B cell (primary cell): ENCODE results near the gene BCL2L11. TPM values are rescaled to one million over a fixed set of nuclear protein-coding genes. Genes with fewer than 3 reads are reported as not detected.

Experiments used
- ATAC-seq: fragments of 200-7000 bp; cut with Tn5 transposase; one replicate; pipeline ENCODE4 v1.10.0; 2021; ENCODE audit warnings: low read depth, mild to moderate bottlenecking, moderate number of reproducible peaks, moderate library complexity
- CTCF ChIA-PET: fragments of 350-600 bp; sonication (Branson Sonifier 250); formaldehyde crosslinking; loops from one replicate; lab custom pipeline; 2021; ENCODE audit warnings: antibody characterized with exemption, inconsistent platforms; lab: Charles Lee
- POLR2A ChIA-PET: fragments of 350-600 bp; sonication (Branson Sonifier 250); formaldehyde crosslinking; loops from one replicate; lab custom pipeline; 2021; ENCODE audit warnings: antibody characterized with exemption; lab: Charles Lee
- DNase-seq: peaks from one replicate; pipeline ENCODE4 v3.0.0; 2013
- H2AFZ ChIP-seq: 2 replicates; pipeline ENCODE4 v1.6.1; 2012; ENCODE audit warnings: mild to moderate bottlenecking, low read depth, low read length; ENCODE audit not compliant: insufficient read depth, poor library complexity, severe bottlenecking
- H3K27ac ChIP-seq, 2 donors: 1 replicate in 1 of 2; 2 replicates in 1 of 2; pipeline ENCODE4 v1.5.1; 2012 to 2013; ENCODE audit warnings: low read length in 2 of 2, mild to moderate bottlenecking in 2 of 2, moderate library complexity in 1 of 2
- H3K27me3 ChIP-seq, 4 experiments: fragments of 200-600 bp in 1 of 4; sonication (generic) in 1 of 4; replicated peaks in 1 of 4; 1 replicate in 2 of 4; 2 replicates in 2 of 4; pipeline versions ENCODE4 v1.6.1 to v1.7.0; 2013 to 2016; ENCODE audit warnings: low read length in 3 of 4, mild to moderate bottlenecking in 2 of 4, mixed read lengths in 1 of 4, moderate library complexity in 1 of 4; ENCODE audit not compliant: insufficient read depth in 4 of 4, control insufficient read depth in 3 of 4; ENCODE audit errors: control extremely low read depth in 1 of 4
- H3K36me3 ChIP-seq, 2 experiments: replicated peaks in 1 of 2; 1 replicate in 1 of 2; 2 replicates in 1 of 2; pipeline versions ENCODE4 v1.6.1 to v1.7.1; 2013; ENCODE audit warnings: low read length in 1 of 2; ENCODE audit not compliant: insufficient read depth in 2 of 2, control insufficient read depth in 1 of 2; ENCODE audit errors: control extremely low read depth in 1 of 2, extremely low read depth in 1 of 2
- H3K4me1 ChIP-seq, 2 donors: fragments of 200-600 bp in 1 of 2; sonication (generic) in 1 of 2; 1 replicate in 1 of 2; 2 replicates in 1 of 2; pipeline versions ENCODE4 v1.5.1 to v1.6.1; 2013 to 2017; ENCODE audit warnings: low read length in 2 of 2; ENCODE audit not compliant: control insufficient read depth in 2 of 2, insufficient read depth in 2 of 2
- H3K4me2 ChIP-seq: replicated peaks from 2 replicates; pipeline ENCODE3; 2012; ENCODE audit warnings: mild to moderate bottlenecking, low read depth, low read length; ENCODE audit not compliant: poor library complexity, severe bottlenecking
- H3K4me3 ChIP-seq, 5 experiments: fragments of 200-600 bp in 1 of 5; sonication (generic) in 1 of 5; 1 replicate in 3 of 5; 2 replicates in 2 of 5; pipeline versions ENCODE4 v1.5.1 to v1.7.0; 2011 to 2016; ENCODE audit warnings: low read length in 4 of 5, mild to moderate bottlenecking in 4 of 5, low read depth in 2 of 5, control low read depth in 1 of 5, moderate library complexity in 1 of 5; ENCODE audit not compliant: insufficient read depth in 1 of 5; ENCODE audit errors: control extremely low read depth in 1 of 5, extremely low read depth in 1 of 5
- H3K79me2 ChIP-seq: fragments of 200-600 bp; sonication (generic); one replicate; pipeline ENCODE4 v1.6.0; 2016; ENCODE audit warnings: low read length; ENCODE audit not compliant: control insufficient read depth, insufficient read depth
- H3K9ac ChIP-seq: fragments of 200-600 bp; sonication (generic); 2 replicates; pipeline ENCODE4 v1.6.1; 2017; ENCODE audit warnings: mild to moderate bottlenecking, low read length, moderate library complexity
- H3K9me3 ChIP-seq, 3 donors: one replicate each; pipeline versions ENCODE4 v1.6.1 to v1.7.1; 2013; ENCODE audit warnings: low read length in 2 of 3; ENCODE audit not compliant: control insufficient read depth in 2 of 3, insufficient read depth in 1 of 3; ENCODE audit errors: control extremely low read depth in 1 of 3
- H4K20me1 ChIP-seq: 2 replicates; pipeline ENCODE4 v1.6.0; 2012; ENCODE audit warnings: mild to moderate bottlenecking, low read length; ENCODE audit not compliant: insufficient read depth, control insufficient read depth, poor library complexity, severe bottlenecking
- H3K27ac Mint-ChIP-seq: one replicate; pipeline ENCODE4 v1.8.0; 2021; ENCODE audit warnings: mixed read lengths
- H3K27me3 Mint-ChIP-seq: one replicate; pipeline ENCODE4 v1.8.0; 2021; ENCODE audit warnings: mixed read lengths
- H3K4me1 Mint-ChIP-seq: one replicate; pipeline ENCODE4 v1.8.0; 2021; ENCODE audit warnings: mixed read lengths
- H3K4me3 Mint-ChIP-seq: one replicate; pipeline ENCODE4 v1.8.0; 2021; ENCODE audit warnings: mixed read lengths
- H3K9me3 Mint-ChIP-seq: one replicate; pipeline ENCODE4 v1.8.0; 2022; ENCODE audit warnings: mixed read lengths; ENCODE audit not compliant: insufficient read depth
- CTCF ChIP-seq: fragments of 200-600 bp; IDR thresholded peaks from one replicate; pipeline ENCODE4 v1.8.0; 2022; ENCODE audit warnings: antibody characterized with exemption, mild to moderate bottlenecking
- EZH2 ChIP-seq: IDR thresholded peaks from 2 replicates; pipeline ENCODE4 v1.6.1; 2012; ENCODE audit warnings: borderline replicate concordance, low read depth, mild to moderate bottlenecking, moderate library complexity, low read length; ENCODE audit not compliant: insufficient read depth, poor library complexity, severe bottlenecking
- WGBS: methylation state at CpG from one replicate; pipeline ENCODE4 v1.1.5; 2013; ENCODE audit warnings: missing lambda C conversion rate; ENCODE audit not compliant: insufficient coverage; 5-methylcytosine and 5-hydroxymethylcytosine counted together
- intact Hi-C: fragments of 100-400 bp; cut with micrococcal nuclease; formaldehyde crosslinking; loops from one replicate; pipeline ENCODE4 v1.10.0; 2022
- polyA plus RNA-seq: library from polyadenylated mRNA; depleted of rRNA; stranded (reverse); fragments of >200 nt; gene quantifications from 2 replicates; pipeline ENCODE4 v1.2.3, GENCODE V29; 2012
- total RNA-seq, 2 donors: library from RNA; stranded (reverse); fragments of 120-200 nt in 1 of 2; gene quantifications; 1 replicate in 1 of 2; 2 replicates in 1 of 2; pipeline versions ENCODE4 v1.2.3 to v1.2.4, GENCODE V29; 2013 to 2022

BCL2L11 gene
- total and polyA plus RNA-seq, 2 donors (not counting 1 experiment from before 2014, with no cell fraction given) = 13.8 to 164 TPM

DNA sequence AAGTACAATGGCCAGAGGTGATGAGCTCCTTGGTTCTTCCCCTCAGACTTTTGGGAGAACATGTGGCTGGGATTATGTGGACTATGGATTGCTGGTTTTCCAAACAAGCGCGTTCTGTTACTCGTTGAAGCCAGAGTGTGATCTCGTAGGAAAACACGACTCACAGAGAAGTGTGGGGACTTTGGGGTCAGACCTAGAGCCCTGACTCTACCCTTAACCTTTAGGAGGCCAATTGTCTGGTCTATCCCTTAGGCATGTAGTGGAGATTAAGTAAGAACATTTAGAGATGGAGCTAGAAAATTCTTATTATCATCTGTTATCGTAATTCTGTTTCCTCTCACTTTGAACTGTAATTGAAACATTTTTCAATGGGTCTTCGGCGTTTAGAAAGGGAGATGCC lies 35.8 kb downstream of the BCL2L11 start:
- ChIA-PET POLR2A (interaction anchor here (0.6 to 2.5 kb wide), 5 partner anchors 12 to 544 kb away, joined by 3 to 13 read pairs (median 5); partner anchors contain the start of gene BCL2L11), CTCF (interaction anchor here (0.7 to 2.3 kb wide), 9 partner anchors 8 to 337 kb away, joined by 3 to 20 read pairs (median 5); partner anchors contain the start of gene BCL2L11)
- H4K20me1 ChIP-seq = peaks cover 40% of the 10 kb centered on the region
- peak overlapping the region; percentile 77 for H3K4me3 Mint-ChIP-seq
- no peaks in the 10 kb centered on the region for H3K27me3 Mint-ChIP-seq
- H3K27ac ChIP-seq = peak overlapping the region in 1 of 2 donors; percentile 73
- H2AFZ ChIP-seq = no peak overlapping the region
- peak overlapping the region; percentile 94 for H3K27ac Mint-ChIP-seq
- no peaks in the 10 kb centered on the region for H3K27me3 ChIP-seq
- H3K4me1 ChIP-seq = peaks cover 26 to 30% of the 10 kb centered on the region in 2 donors
- 100% methylated on average over 2 of the region's 8 CpGs for WGBS
- peak overlapping the region; percentile 52 for H3K4me2 ChIP-seq
- peaks cover 0 to 23% of the 10 kb centered on the region in 2 experiments for H3K36me3 ChIP-seq
- TF ChIP-seq CTCF (no peak), EZH2 (no peak)
- ATAC-seq (no peak), DNase-seq (no peak)
- H3K4me3 ChIP-seq = no peak overlapping the region
- no peaks in the 10 kb centered on the region for H3K9me3 ChIP-seq
- H3K4me1 Mint-ChIP-seq = peaks cover 54% of the 10 kb centered on the region
- intact Hi-C loops = loop anchor here (1.0 to 2.0 kb wide), 3 partner anchors 33 to 62 kb away; no protein-coding TSS in a partner anchor
- H3K9me3 Mint-ChIP-seq = no peaks in the 10 kb centered on the region
- H3K9ac ChIP-seq = no peak overlapping the region
- H3K79me2 ChIP-seq = peaks cover 23% of the 10 kb centered on the region

DNA sequence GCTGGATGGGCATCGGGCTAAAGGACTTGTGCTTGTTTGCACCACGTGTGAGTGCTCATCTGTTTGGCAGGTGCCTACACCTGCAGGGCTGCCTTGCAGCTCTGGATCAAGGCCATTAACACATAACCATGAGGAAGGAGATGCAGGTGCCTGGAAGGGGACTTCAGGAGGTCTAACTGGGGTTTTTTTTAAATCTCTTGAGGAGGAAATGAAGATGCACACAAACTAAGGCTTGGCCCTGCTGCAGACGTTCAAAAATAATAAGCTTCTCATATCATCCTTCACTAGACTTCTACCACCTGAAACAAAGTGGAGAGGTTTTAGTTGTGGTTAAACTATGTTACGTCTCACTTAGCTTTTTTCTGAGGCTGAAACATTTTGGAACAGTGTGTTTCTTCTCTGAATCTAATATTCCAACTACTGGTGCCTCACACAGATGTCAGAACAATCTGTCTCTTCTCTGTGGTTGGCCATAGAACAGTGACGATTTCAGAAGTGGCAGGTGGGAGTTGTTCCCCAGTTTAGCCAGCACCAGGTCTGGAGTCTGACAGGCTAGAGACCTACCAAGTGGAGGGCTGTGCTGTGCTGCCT lies 36.5 kb downstream of the BCL2L11 start:
- Histone ChIP-seq H3K4me1 (peaks cover 26 to 30% of the 10 kb centered on the region in 2 donors), H3K9ac (peak overlapping the region; percentile 5), H3K36me3 (peaks cover 0 to 21% of the 10 kb centered on the region in 2 experiments), H3K27ac (peak overlapping the region; percentile 42 to 73), H2AFZ (no peak overlapping the region), H3K9me3 (no peaks in the 10 kb centered on the region), H3K4me2 (peak overlapping the region; percentile 52), H3K4me3 (no peak overlapping the region), H4K20me1 (peaks cover 46% of the 10 kb centered on the region), H3K79me2 (peaks cover 27% of the 10 kb centered on the region), H3K27me3 (no peaks in the 10 kb centered on the region)
- no peaks in the 10 kb centered on the region for H3K9me3 Mint-ChIP-seq
- no peak for TF ChIP-seq CTCF
- no peak for TF ChIP-seq EZH2
- H3K4me1 Mint-ChIP-seq = peaks cover 56% of the 10 kb centered on the region
- peak overlapping the region; percentile 94 for H3K27ac Mint-ChIP-seq
- intact Hi-C loops = loop anchor here (2.0 kb wide), 2 partner anchors 44 to 62 kb away; no protein-coding TSS in a partner anchor
- WGBS = 0% methylated on average over 3 of the region's 5 CpGs
- peak; percentile 65 for ATAC-seq
- ChIA-PET CTCF (interaction anchor here (0.7 to 2.3 kb wide), 13 partner anchors 9 to 358 kb away, joined by 3 to 20 read pairs (median 5); partner anchors contain the start of gene BCL2L11), POLR2A (interaction anchor here (0.6 to 2.5 kb wide), 6 partner anchors 13 to 543 kb away, joined by 3 to 13 read pairs (median 4); partner anchors contain the start of gene BCL2L11)
- H3K27me3 Mint-ChIP-seq = no peaks in the 10 kb centered on the region
- H3K4me3 Mint-ChIP-seq = peak overlapping the region; percentile 77
- peak; percentile 81 for DNase-seq
